ENCODE results near the gene MAST2.
A peak's percentile ranks its signal among the peaks of the same experiment; 100 is the strongest.
"Not testable (repeated sequence)": the region's sequence is repeated elsewhere in the genome, so short reads cannot be mapped to it uniquely, and the experiment has no call there.

Gene MAST2

DNA sequence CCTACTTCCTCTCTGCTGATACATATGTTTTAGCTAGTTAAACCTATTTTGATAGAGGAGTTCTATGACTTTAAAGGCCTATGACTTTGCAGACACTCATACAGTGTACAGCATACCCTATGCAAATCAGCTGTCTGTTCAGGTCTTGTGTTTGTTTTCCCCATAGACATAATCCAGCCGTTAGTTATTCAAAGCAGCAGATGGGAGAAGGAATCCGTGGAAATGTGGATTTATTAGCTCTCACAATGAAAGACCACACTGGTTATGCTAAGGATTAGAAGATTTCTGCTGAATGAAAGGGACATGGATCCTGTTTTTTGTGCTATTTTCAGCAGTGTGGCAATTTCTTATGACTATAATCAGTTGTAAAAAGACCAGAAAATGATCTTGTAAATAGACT, 59.8 kb downstream of the MAST2 start:
- H3K4me1 Mint-ChIP-seq, result peaks cover 30% of the 10 kb centered on the region
- peak overlapping the region; percentile 81 for H3K27ac Mint-ChIP-seq
- H3K9me3 Mint-ChIP-seq, result no peaks in the 10 kb centered on the region
- no peak for ATAC-seq
- no peaks in the 10 kb centered on the region for H3K36me3 Mint-ChIP-seq
- H3K4me3 Mint-ChIP-seq, result no peak overlapping the region
- no peak for DNase-seq (ENCODE audit: low spot score in 2 of 2)

DNA sequence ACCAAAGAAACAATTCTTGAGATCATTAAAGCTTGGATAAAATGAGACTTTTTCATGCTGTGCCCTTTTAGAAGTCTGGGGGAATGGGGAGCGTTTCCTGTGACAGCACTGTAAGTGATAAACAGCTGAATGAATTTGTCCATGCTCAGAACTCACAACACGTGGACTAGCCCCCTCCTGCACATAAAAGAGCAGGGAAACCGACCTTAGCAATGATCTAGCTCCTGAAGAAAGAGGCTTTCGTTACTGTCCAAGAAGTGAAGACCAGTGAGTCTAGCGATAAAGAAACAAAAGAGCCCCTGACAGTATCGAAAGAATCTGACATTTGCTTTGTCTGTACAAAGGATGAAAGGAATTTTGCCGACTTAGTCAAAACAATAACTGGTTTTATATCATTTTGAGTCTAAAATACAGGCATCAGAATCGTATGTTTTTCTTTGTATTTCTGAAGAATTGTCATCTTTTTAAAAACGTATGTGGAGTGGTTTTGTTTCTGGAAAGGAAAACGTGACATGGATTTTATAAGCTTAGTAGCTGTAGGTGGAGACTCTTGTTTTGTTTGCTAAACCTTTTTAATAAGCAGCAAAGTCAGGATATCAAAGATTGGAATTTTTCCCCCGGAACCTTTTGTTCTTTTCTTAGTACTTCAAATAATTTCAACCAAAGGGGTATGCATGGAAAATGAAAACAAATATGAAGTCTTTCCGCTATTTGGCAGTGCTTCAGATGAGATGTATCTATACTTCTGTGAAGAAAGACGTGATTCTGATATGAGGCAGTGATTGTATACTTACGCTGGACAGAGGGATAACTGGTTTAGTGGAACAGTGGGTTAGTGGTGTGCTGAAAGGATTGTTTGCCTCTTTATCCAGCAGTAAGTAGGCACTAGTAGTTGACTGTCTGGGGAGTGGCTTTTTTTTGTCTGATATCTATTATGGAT, 61.0 kb downstream of the MAST2 start:
- H3K4me3 Mint-ChIP-seq, result no peak overlapping the region
- no peak overlapping the region for H3K27ac Mint-ChIP-seq
- no peak for DNase-seq (ENCODE audit: low spot score in 2 of 2)

DNA sequence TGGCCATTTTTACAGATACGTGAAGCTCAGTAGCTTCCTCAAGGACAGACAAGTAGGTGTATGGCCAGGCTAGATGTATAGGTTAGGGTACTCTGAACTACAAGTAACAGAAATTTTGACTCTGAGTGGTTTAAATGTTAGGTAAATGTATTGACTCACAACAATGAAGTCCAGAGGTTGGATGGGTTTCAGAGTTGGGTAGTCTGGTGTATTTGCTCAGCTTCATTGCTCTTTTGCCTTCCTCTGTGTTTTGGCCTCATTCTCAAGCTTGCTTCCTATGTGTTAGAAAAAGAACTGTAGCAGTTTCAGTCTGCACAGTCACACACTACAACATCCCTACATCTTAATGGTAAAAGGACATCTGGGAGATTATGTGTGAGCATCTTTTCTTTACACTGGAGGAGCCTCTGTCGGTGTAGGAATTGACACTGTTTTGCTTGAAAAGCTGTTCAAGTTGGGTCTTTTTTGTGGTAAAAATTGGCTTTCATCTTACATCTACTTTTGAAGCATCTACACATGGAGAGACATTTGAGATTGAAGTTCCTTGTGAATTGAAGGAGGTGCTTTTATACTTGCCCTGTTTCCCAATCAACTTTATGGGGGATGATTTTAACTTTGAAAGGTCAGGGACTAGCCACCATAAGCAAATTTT, 64.4 kb downstream of the MAST2 start:
- Mint-ChIP-seq H3K9me3 (no peaks in the 10 kb centered on the region), H3K27ac (no peak overlapping the region), H3K4me1 (peaks cover 10% of the 10 kb centered on the region), H3K36me3 (no peaks in the 10 kb centered on the region), H3K4me3 (no peak overlapping the region)
- ATAC-seq (no peak), DNase-seq (ENCODE audit: low spot score in 2 of 2) (no peak)

More for the DNA sequence above, 61.0 kb downstream of the MAST2 start:
- Mint-ChIP-seq H3K9me3 (no peaks in the 10 kb centered on the region), H3K36me3 (no peaks in the 10 kb centered on the region), H3K4me1 (peaks cover 30% of the 10 kb centered on the region)
- no peak for ATAC-seq

DNA sequence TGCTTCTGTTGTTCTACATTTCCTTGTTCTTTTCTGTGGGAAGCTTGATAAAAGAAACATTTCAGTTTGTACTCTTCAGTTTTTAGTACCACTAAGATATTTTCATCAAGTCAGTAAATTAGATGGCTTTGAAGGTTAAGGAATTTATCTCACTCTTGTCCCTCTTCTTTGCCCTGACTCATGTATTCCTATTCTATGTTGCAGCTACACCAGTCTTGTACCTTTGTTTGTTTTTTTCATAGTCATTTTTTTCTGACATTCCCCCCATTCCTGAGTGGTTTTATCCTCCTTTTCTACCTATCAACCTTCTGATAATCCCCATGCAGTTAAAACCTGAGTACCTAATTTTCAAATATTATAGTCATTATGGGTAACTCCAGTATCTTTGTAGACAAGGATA, 65.4 kb downstream of the MAST2 start:
- ATAC-seq (no peak), DNase-seq (ENCODE audit: low spot score in 2 of 2) (no peak)
- H3K4me3 Mint-ChIP-seq, result no peak overlapping the region
- no peak overlapping the region for H3K27ac Mint-ChIP-seq
- no peaks in the 10 kb centered on the region for H3K9me3 Mint-ChIP-seq
- peaks cover 10% of the 10 kb centered on the region for H3K4me1 Mint-ChIP-seq
- no peaks in the 10 kb centered on the region for H3K36me3 Mint-ChIP-seq

DNA sequence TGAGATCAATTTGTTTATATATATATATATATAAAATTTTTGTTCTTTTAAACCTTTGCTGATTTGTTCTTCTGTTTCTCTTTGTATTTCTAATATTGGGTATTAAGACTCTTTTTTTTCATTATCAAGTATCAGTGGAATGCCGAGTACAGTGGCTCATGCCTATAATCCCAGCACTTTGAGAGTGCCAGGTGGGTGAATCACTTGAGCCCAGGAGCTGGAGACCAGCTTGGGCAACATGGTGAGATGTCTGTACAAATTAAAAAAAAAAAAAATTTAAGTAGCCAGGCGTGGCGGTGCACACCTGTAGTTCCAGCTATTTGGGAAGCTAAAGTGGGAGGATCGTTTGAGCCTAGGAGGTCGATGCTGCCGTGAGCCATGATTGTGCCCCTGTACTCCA, 67.1 kb downstream of the MAST2 start:
- Mint-ChIP-seq H3K36me3 (no peaks in the 10 kb centered on the region), H3K4me1 (peaks cover 10% of the 10 kb centered on the region), H3K27ac (no peak overlapping the region), H3K9me3 (no peaks in the 10 kb centered on the region), H3K4me3 (no peak overlapping the region)
- ATAC-seq (no peak), DNase-seq (ENCODE audit: low spot score in 2 of 2) (no peak)

DNA sequence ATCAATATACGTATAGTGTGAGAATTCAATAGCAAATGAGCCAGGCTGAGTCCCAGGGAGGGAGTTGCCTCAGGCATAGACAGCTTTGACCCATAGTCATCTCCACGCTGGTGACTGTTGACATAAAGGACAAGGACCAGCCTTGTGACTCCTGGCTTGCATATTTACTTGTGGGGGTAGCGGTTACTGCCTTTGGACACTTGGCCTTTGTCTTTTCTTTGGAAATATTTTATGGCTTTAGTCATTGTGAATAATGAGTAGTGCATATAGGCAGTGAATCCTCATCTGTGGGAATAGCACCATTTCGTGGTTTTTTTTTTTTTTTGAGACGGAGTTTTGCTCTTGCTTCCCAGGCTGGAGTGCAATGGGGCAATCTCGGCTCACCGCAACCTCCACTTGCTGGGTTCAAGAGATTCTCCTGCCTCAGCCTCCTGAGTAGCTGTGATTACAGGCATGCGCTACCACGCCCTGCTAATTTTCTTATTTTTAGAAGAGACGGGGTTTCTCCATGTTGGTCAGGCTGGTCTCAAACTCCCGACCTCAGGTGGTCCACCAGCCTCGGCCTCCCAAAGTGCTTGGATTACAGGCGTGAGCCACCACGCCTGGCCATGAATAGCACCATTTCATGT, 68.9 kb downstream of the MAST2 start:
- DNase-seq (ENCODE audit: low spot score in 2 of 2), result not testable (repeated sequence)

DNA sequence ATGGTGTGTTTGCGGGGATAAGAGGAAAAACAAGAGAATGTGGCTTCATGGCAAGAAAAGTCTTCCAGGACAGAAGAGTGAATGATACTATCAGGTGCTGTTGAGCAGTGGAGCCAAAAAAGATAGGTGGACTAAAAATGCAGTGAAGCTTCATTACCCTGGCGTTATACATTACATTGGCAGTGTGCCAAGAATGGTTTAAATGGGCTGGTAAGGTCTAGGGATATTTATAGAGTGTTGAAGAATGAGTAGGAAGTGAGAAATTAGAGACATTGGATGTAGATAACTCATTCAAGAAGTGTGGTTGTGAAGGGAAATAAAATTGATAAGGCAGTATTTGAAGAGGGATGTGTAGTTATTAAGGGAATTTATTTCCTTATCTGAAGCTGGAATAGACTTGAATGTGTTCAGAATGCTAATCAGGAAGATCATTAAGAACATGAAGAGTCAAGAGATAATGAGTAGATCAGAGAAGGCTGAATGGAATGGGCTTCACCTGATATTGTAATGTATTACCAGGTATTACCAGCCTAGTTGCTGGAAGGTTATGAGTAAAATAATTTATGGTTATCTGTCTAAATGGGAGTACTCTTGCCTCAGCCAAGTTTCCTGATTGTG, 72.7 kb downstream of the MAST2 start:
- Mint-ChIP-seq H3K9me3 (no peaks in the 10 kb centered on the region), H3K36me3 (no peaks in the 10 kb centered on the region), H3K27ac (no peak overlapping the region), H3K4me1 (no peaks in the 10 kb centered on the region), H3K4me3 (no peak overlapping the region)
- ATAC-seq, result no peak
- no peak for DNase-seq (ENCODE audit: low spot score in 2 of 2)

More for the DNA sequence above, 68.9 kb downstream of the MAST2 start:
- not testable (repeated sequence) for H3K4me1 Mint-ChIP-seq, ATAC-seq, H3K9me3 Mint-ChIP-seq, H3K36me3 Mint-ChIP-seq, H3K4me3 Mint-ChIP-seq, H3K27ac Mint-ChIP-seq

DNA sequence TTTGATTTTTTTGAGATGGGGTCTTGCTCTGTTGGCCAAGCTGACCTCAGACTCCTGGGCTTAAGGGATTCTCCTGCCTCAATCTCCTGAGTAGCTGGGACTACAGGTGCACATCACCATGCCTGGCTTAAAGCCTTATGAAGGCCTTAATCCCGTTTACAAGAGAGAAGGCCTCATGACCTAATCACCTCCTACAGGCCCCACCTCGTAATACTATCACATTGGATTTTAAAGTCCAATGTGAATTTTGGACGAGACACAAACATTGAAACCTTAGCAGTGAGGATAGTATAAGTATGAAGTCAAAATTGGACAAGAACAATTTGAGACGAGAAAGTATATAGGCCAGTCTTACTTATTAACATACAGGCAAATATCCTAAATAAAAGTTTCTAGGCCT, 73.9 kb downstream of the MAST2 start:
- ATAC-seq (no peak), DNase-seq (ENCODE audit: low spot score in 2 of 2) (no peak)
- Mint-ChIP-seq H3K9me3 (no peaks in the 10 kb centered on the region), H3K4me1 (no peaks in the 10 kb centered on the region), H3K4me3 (no peak overlapping the region), H3K36me3 (no peaks in the 10 kb centered on the region), H3K27ac (no peak overlapping the region)

DNA sequence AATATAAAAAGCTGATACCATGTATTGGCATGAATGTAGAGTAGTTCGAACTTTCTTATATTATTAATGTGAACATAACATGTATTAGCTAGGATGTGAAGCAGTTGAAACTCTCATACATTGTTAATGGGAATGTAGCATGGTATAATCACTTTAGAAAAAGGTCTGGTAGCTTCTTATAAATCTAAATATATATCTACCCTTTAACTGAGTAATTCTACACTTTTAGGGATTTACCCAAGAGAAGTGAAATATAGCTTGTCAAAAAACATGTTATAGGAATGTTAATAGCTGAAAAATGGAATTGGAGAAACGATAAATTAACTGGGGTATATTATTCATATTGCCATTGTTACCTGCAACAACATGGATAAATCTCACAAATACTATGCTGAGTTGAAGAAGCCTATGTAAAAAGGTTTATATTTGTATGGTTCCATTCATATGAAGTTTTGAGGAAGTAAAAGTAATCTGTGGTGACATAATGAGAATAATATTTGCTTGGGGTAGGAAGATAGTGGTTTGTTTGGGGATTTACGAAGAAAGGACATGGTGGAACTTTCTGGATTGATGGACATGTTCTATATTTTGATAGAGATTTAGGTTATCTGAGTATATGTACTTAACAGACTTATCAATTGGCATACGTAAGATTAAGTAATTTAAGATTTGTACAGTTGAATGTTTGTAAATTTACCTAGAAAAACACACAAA, 76.6 kb downstream of the MAST2 start:
- ATAC-seq (no peak), DNase-seq (ENCODE audit: low spot score in 2 of 2) (no peak)
- no peak overlapping the region for H3K27ac Mint-ChIP-seq
- H3K4me3 Mint-ChIP-seq, result no peak overlapping the region
- H3K36me3 Mint-ChIP-seq, result no peaks in the 10 kb centered on the region
- H3K9me3 Mint-ChIP-seq, result no peaks in the 10 kb centered on the region
- H3K4me1 Mint-ChIP-seq, result no peaks in the 10 kb centered on the region

DNA sequence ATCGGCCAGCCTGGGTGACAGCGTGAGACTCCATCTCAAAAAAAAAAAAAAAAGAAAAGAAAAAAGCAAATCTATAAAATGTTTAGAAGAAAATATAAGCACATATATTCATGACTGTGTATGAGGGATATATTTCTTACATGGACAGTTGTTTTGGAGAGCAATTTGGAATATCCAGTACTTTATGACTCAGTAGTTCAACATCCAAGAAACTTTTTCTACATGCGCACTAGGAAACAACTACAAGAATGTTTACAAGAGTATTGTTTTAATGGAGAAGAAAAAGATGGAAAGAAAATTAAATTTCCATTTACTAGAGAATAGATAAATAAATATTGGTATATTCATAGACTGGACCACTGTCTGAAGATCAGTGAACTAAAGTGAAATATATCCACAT, 77.5 kb downstream of the MAST2 start:
- no peak for ATAC-seq
- Mint-ChIP-seq H3K9me3 (no peaks in the 10 kb centered on the region), H3K4me1 (no peaks in the 10 kb centered on the region), H3K4me3 (no peak overlapping the region), H3K27ac (no peak overlapping the region), H3K36me3 (no peaks in the 10 kb centered on the region)
- DNase-seq (ENCODE audit: low spot score in 2 of 2), result no peak

DNA sequence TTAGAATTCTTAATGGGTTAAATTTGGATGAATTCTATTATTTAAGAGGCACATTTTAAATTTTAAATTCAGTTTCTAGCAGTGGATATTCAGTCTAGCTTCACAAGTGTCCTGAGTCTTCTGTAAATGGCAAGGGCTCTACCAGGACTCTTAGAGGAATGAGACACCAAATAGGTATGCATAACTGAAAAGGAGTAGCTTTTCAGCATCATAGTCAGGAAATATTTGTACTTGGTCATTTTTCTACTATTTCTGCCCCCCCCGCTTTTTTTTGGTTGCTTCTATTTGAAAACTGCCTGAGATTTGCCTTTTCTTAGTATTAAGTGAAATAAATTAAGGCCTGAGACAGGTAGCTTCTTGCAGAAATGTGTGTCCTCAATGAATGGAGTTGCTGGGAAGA, 80.2 kb downstream of the MAST2 start:
- no peak for DNase-seq (ENCODE audit: low spot score in 2 of 2)
- Mint-ChIP-seq H3K4me3 (no peak overlapping the region), H3K9me3 (no peaks in the 10 kb centered on the region), H3K27ac (no peak overlapping the region), H3K36me3 (no peaks in the 10 kb centered on the region), H3K4me1 (no peaks in the 10 kb centered on the region)
- no peak for ATAC-seq

DNA sequence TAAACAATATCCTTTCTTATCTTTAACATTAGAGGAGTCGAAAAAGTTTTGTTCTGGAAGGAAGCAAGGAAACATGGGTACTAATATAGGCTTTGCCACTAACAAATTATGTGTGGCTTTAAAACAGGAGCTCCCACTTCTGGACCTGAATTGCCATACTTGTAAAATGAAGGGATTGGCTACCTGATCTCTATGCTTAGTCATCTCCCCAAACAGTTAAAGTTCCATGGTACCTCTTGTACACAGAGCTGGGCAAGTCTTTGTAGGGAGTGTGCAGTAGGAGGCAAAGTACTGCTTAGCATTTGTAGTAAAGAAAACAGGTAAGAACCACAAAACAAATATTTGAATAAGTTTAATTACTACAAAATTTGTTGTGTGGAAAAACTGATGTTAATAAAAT, 81.3 kb downstream of the MAST2 start:
- Mint-ChIP-seq H3K36me3 (no peaks in the 10 kb centered on the region), H3K9me3 (no peaks in the 10 kb centered on the region), H3K4me1 (no peaks in the 10 kb centered on the region), H3K27ac (no peak overlapping the region), H3K4me3 (no peak overlapping the region)
- no peak for ATAC-seq
- no peak for DNase-seq (ENCODE audit: low spot score in 2 of 2)

DNA sequence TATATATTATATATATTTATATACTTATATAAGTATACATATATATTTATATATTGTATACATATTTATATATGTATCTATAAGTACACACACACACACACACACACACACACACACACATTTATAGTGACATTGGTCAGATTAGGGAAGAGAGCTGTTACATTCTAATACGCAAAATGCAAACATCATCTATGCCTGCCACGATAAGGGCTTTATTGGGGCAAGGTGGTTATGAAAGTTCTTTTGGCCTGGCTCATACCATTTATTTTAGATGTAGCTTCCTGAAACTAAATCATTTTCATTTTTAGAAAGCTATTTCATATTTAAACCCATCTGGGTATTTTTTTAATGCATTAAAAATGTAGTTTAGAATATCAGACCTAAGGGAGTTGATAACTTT, 82.8 kb downstream of the MAST2 start:
- no peaks in the 10 kb centered on the region for H3K9me3 Mint-ChIP-seq
- no peak for DNase-seq (ENCODE audit: low spot score in 2 of 2)
- H3K4me3 Mint-ChIP-seq, result no peak overlapping the region
- ATAC-seq, result no peak
- H3K4me1 Mint-ChIP-seq, result no peaks in the 10 kb centered on the region
- no peaks in the 10 kb centered on the region for H3K36me3 Mint-ChIP-seq
- H3K27ac Mint-ChIP-seq, result no peak overlapping the region

DNA sequence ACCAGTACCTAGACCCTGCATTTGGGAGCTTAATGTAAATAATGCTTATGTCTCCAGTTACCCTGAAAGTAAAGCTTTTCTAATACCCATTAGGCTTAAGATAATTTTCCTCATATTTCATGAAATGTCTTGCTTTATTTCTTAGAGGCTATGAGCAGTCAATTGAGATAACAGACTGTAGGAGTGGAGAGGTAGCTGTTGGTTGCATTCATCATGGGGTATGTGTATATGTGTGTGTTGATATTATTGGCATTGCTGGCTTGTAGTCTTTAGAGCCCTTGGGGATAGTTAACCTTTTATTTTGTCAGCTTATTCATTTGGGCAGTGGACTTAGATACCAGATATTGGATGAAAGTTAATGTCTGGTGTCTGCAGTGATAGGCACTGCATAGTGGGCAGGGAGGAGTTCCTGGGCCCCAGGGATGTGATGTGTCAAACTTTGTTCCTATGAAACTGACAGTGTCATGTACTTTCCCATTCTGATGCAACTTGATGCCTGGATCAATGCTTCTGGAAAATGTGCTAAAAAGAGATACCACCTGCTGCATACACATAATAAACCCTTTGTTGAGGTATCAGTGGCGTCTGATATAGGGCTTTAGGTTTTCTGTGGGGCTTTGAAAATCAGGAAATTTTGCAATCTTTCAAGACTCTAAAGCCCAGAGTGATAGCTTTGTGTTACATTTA, 83.9 kb downstream of the MAST2 start:
- DNase-seq (ENCODE audit: low spot score in 2 of 2) (no peak), ATAC-seq (no peak)
- H3K4me3 Mint-ChIP-seq, result no peak overlapping the region
- no peaks in the 10 kb centered on the region for H3K4me1 Mint-ChIP-seq
- H3K9me3 Mint-ChIP-seq, result no peaks in the 10 kb centered on the region
- H3K27ac Mint-ChIP-seq, result peak overlapping the region; percentile 27
- no peaks in the 10 kb centered on the region for H3K36me3 Mint-ChIP-seq

Measured in stimulated activated effector memory CD8-positive, alpha-beta T cell treated with anti-CD3 and anti-CD28 coated beads, Interleukin-12 subunit alpha, Interleukin-12 subunit beta, amount 100 ng/mL, for 72 hours (primary cell).